HG02884 (cell line): ENCODE results near the gene CEACAM16.
"Not testable (repeated sequence)": the region's sequence is repeated elsewhere in the genome, so short reads cannot be mapped to it uniquely, and the experiment has no call there.

Experiments used
- ATAC-seq: cut with Tn5 transposase; IDR thresholded peaks from one replicate; pipeline ENCODE4 v1.9.1; 2021; ENCODE audit warnings: mild to moderate bottlenecking, moderate library complexity; ENCODE audit not compliant: unreplicated experiment

The CEACAM16 gene

GRCh38 chr19:44702551-44703176 lies 3.7 kb downstream of the CEACAM16 start:
- no peak for ATAC-seq

- ATAC-seq = no peak
Measured at GRCh38 chr19:44703336-44704078, 4.6 kb downstream of the CEACAM16 start.

- no peak for ATAC-seq
Measured at GRCh38 chr19:44704982-44705381, 6.0 kb downstream of the CEACAM16 start.

- no peak for ATAC-seq
Measured at GRCh38 chr19:44705502-44706010, 6.6 kb downstream of the CEACAM16 start.

DNA sequence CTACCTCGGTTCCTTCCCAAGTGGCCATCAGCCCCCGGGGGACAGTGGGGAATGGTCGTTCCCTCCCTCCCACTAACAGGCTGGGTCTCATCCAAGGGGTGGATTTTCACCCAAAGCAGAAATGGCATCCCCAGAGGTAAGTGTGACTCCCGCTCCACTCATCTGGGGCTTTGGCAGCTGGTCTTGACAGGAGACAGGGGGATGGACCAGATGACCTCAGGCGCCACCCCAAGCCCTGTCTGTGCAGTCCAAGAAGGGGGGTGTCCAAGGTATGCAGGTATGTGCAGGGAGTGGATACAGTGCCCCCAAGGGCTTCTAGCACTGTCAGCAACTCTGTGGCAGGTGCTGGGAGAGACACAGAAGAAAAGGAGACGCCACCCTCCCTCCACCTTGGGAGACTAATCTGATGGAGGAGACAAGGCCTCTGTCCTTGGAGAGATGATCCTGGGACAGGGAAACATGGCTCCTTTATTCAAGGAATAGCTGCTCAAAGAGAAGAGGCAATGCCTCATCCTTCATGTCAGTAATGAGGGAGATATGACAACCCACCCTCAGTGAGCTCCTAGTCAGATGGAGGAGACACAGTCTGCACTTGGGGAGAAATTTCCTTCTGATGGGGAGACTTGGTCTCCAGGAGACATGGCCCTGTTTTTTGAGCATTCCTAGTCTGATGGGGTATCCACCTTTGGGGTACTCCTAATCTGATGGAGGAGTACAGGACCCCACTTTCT lies 7.7 kb downstream of the CEACAM16 start:
- no peak for ATAC-seq

- no peak for ATAC-seq
Measured at GRCh38 chr19:44707794-44708193, 8.8 kb downstream of the CEACAM16 start.

- no peak for ATAC-seq
Measured at GRCh38 chr19:44708940-44709339, 10.0 kb downstream of the CEACAM16 start.

DNA sequence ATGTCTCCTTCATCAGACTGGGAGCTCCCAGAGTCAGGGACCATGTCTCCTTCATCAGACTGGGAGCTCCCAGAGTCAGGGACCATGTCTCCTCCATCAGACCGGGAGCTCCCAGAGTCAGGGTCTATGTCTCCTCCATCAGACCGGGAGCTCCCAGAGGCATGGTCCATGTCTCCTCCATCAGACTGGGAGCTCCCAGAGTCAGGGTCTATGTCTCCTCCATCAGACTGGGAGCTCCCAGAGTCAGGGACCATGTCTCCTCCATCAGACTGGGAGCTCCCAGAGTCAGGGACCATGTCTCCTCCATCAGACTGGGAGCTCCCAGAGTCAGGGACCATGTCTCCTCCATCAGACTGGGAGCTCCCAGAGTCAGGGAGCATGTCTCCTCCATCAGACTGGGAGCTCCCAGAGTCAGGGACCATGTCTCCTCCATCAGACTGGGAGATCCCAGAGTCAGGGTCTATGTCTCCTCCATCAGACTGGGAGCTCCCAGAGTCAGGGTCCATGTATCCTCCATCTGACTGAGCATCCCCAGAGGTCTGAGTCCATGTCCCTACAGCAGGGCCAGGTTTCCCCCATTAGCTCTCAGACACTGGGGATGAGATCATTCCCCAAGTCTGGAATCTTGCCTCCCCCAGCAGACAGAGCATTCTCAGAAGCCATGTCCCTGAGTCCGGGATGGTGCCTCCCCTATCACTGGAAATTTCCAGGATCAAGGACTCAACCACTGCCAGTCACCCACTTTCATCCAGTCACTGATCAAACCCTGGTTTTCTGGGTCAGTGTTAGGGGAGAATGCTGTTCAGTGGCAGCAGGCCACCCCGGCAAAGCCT lies 10.7 kb downstream of the CEACAM16 start:
- ATAC-seq = not testable (repeated sequence)

DNA sequence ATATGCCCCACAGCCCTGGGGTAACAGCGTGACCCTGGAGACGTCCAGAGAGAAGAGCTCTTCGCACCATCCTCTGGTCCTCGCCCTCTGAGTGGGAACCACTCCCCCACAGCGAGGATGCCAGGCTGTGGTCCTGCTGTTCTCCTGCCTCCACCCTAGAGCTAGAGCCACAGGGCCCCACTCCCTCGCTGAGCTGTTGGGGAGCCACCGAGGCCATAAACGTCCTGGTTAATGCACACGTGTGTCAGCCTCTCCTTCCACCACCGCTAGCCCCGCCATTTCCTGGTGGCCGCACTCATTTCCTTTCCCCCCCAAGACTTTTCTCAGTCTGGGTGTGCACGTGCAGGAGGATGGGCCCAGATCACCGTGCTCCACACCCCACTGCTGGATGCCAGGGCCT lies 11.5 kb downstream of the CEACAM16 start:
- no peak for ATAC-seq

GRCh38 chr19:44712864-44713515 lies 14.0 kb downstream of the CEACAM16 start:
- ATAC-seq = no peak

- no peak for ATAC-seq
Measured at GRCh38 chr19:44714597-44715169, 15.7 kb downstream of the CEACAM16 start.

- ATAC-seq = no peak
Measured at GRCh38 chr19:44717603-44718002, 18.7 kb downstream of the CEACAM16 start.

- ATAC-seq = no peak
Measured at GRCh38 chr19:44718441-44719261, 19.7 kb downstream of the CEACAM16 start.

- ATAC-seq = no peak
Measured at GRCh38 chr19:44719262-44719701, 20.3 kb downstream of the CEACAM16 start.

DNA sequence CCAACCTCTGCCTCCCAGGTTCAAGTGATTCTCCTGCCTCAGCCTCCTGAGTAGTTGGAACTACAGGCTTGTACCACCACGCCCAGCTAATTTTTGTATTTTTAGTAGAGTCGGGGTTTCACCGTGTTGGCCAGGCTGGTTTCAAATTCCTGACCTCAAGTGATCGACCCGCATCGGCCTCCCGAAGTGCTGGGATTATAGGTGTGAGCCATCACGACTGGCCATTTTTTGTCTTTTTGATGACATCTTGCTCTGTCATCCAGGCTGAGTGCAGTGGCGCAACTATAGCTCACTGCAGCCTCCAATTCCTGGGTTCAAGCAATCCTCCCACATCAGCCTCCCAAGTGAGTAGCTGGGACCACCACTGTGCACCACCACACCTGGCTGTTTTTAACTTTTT lies 21.4 kb downstream of the CEACAM16 start:
- not testable (repeated sequence) for ATAC-seq

DNA sequence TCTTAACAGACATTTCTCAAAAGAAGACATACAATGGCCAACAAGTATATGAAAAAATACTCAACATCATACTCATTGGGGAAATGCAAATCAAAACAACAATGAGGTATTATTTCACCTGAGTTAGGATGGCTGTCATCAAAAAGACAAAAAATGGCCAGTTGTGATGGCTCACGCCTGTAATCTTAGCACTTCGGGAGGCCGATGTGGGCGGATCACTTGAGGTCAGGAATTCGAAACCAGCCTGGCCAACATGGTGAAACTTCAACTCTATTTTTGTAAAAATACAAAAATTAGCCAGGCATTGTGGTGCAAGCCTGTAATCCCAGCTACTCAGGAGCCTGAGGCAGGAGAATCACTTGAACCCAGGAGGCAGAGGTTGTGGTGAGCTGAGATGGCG lies 22.0 kb downstream of the CEACAM16 start:
- no peak for ATAC-seq

- ATAC-seq = not testable (repeated sequence)
Measured at GRCh38 chr19:44721369-44721768, 22.4 kb downstream of the CEACAM16 start.

- no peak for ATAC-seq
Measured at GRCh38 chr19:44722131-44723121, 23.5 kb downstream of the CEACAM16 start.
